Activated CD8-positive, alpha-beta T cell treated with anti-CD3 and anti-CD28 coated beads for 36 hours (primary cell): Measurements from ENCODE around the gene HAUS3. TPM values are rescaled to one million over a fixed set of nuclear protein-coding genes. Genes with fewer than 3 reads are reported as not detected.

Experiments
- ATAC-seq: fragments of 200-7000 bp; cut with Tn5 transposase; one replicate; pipeline ENCODE4 v1.10.0; 2021; ENCODE audit warnings: mild to moderate bottlenecking, moderate library complexity
- CTCF ChIA-PET: fragments of 350-600 bp; sonication (Branson Sonifier 250); formaldehyde crosslinking; loops from one replicate; lab custom pipeline; 2021; ENCODE audit warnings: antibody characterized with exemption; lab: Charles Lee
- POLR2A ChIA-PET: fragments of 350-600 bp; sonication (Branson Sonifier 250); formaldehyde crosslinking; loops from one replicate; lab custom pipeline; 2021; ENCODE audit warnings: antibody characterized with exemption; lab: Charles Lee
- DNase-seq: peaks from one replicate; pipeline ENCODE4 v3.0.0-alpha.2; 2020
- H3K27ac Mint-ChIP-seq: one replicate; pipeline ENCODE4 v1.8.0; 2021; ENCODE audit warnings: mild to moderate bottlenecking, mixed read lengths
- H3K27me3 Mint-ChIP-seq: one replicate; pipeline ENCODE4 v1.8.0; 2021; ENCODE audit warnings: mixed read lengths
- H3K36me3 Mint-ChIP-seq: one replicate; pipeline ENCODE4 v1.8.0; 2021; ENCODE audit warnings: low read depth, mixed read lengths
- H3K4me1 Mint-ChIP-seq: one replicate; pipeline ENCODE4 v1.8.0; 2021; ENCODE audit warnings: low read depth, mixed read lengths
- H3K4me3 Mint-ChIP-seq: one replicate; pipeline ENCODE4 v1.8.0; 2021; ENCODE audit warnings: mild to moderate bottlenecking, moderate library complexity, mixed read lengths
- H3K9me3 Mint-ChIP-seq: one replicate; pipeline ENCODE4 v1.8.0; 2021; ENCODE audit warnings: mixed read lengths
- intact Hi-C: fragments of 100-400 bp; cut with micrococcal nuclease; formaldehyde crosslinking; loops from one replicate; pipeline ENCODE4 v1.10.0; 2022
- total RNA-seq, 2 experiments: library from RNA; stranded (reverse); gene quantifications; one replicate each; pipeline ENCODE4 v1.2.3, GENCODE V29; 2021
- TF ChIP-seq, protein P1 (sequence below): fragments of 200-600 bp; IDR thresholded peaks from one replicate; pipeline ENCODE4 v1.8.0; 2022; ENCODE audit warnings: antibody characterized with exemption, mild to moderate bottlenecking

Gene HAUS3
- total RNA-seq, 2 experiments from 2014 or later, result 18.4 to 19.5 TPM

DNA sequence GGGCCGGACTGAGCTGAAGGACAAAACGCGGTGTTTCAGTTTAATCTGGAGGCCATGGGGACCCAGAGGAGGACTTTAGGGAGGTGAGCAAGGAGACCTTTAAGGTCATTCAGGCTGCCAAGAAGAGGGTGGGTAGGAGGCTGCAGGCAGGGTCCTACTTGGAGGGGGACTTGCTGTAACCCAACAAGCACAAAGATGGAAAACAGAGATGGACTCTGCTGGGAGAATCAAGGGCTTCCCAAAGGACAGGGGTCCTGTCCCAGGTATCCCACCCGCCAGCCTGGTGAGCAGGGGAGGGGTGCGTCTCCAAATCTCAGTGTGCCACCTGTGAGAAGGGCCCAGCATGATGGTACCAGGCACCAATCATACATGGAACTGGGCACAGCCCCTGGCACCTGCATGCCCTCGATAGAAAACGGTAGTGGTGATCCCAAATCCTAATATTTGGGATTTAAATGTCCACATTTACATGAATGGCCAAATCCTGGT is 3.9 kb upstream of the HAUS3 start:
- intact Hi-C loops, result no loop called here
- Mint-ChIP-seq H3K27ac (peak overlapping the region; percentile 44), H3K4me1 (peaks cover 21% of the 10 kb centered on the region), H3K9me3 (no peaks in the 10 kb centered on the region), H3K36me3 (no peaks in the 10 kb centered on the region), H3K4me3 (no peak overlapping the region), H3K27me3 (no peaks in the 10 kb centered on the region)
- TF ChIP-seq, protein P1, sequence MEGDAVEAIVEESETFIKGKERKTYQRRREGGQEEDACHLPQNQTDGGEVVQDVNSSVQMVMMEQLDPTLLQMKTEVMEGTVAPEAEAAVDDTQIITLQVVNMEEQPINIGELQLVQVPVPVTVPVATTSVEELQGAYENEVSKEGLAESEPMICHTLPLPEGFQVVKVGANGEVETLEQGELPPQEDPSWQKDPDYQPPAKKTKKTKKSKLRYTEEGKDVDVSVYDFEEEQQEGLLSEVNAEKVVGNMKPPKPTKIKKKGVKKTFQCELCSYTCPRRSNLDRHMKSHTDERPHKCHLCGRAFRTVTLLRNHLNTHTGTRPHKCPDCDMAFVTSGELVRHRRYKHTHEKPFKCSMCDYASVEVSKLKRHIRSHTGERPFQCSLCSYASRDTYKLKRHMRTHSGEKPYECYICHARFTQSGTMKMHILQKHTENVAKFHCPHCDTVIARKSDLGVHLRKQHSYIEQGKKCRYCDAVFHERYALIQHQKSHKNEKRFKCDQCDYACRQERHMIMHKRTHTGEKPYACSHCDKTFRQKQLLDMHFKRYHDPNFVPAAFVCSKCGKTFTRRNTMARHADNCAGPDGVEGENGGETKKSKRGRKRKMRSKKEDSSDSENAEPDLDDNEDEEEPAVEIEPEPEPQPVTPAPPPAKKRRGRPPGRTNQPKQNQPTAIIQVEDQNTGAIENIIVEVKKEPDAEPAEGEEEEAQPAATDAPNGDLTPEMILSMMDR, result no peak
- ChIA-PET CTCF (no interaction called here), POLR2A (interaction anchor here (0.6 kb wide), 1 partner anchor 185 kb away, joined by 3 read pairs; no protein-coding TSS in a partner anchor)
- ATAC-seq, result no peak
- DNase-seq, result no peak

DNA sequence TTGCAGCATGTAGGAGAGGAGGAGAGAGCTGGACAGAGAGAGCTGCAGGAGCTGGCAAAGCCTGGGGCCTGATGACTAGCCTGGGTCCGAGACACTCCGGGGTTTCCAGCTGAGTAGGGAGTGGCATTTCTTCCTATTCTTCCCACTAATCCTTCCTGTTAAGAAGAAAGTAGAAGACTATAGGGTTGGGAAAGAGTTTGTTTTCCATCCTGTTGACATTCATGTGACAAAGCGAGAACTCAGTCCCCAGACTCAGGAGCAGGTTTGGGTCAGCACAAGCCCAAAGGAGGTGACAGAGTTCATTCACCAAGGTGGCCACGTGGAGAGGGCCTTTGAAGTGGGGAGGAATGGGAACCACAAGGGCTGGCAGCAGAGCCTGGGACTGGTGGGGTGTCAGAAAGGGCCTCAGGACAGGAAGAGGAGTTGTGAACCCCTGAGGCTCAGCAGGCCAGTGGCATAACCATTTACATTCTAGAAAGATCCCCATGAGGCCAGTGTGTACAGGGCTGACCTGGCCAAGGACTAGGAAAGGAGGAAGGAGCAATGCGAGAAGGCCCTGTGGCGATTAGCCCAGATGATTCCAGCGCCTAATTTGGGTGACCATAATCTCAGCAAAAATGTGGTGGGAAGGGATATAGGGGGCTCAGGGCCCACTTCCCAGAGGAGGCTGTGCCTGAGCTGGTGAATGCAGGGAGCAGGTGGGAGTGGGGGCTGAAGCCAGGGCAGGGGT is 3.3 kb upstream of the HAUS3 start:
- Mint-ChIP-seq H3K27me3 (no peaks in the 10 kb centered on the region), H3K9me3 (no peaks in the 10 kb centered on the region), H3K4me3 (no peak overlapping the region), H3K4me1 (peaks cover 27% of the 10 kb centered on the region), H3K27ac (peak overlapping the region; percentile 44), H3K36me3 (peaks cover 6% of the 10 kb centered on the region)
- DNase-seq (no peak), ATAC-seq (no peak)
- ChIA-PET POLR2A (interaction anchor here (1.1 kb wide), 1 partner anchor 15 kb away, joined by 3 read pairs; no protein-coding TSS in a partner anchor), CTCF (no interaction called here)
- TF ChIP-seq, protein P1, result no peak
- intact Hi-C loops, result no loop called here

DNA sequence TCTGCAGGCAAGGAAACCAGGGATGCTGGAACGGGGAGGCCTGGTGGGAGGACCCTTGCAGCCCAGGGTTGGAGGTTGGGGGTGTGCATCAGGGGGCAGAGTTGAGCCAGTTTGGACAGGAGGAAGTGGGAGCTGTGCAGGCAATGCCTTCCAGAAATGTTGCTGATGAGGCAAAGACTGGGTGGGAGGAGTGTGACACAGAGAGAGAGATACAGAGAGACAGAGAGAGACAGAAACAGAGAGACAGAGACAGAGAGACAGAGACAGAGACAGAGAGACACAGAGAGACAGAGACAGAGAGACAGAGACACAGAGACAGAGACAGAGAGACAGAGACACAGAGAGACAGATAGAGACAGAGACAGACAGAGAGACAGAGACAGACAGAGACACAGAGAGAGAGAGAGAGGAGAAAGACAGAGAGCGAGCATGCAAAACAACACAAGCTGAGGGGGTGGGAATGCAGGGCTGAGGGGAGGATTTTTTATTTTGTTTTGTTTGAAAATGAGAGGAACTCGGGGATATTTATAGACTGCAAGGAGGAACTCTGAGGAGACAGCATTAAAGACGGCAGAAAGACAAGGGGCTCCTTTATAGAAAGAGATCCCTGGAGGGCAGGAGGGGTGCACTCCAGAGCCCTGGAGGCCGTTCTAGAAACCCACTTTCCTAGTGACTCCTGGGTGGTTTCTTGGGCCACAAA is 1.9 kb upstream of the HAUS3 start:
- TF ChIP-seq, protein P1, result no peak
- Mint-ChIP-seq H3K4me1 (peaks cover 38% of the 10 kb centered on the region), H3K36me3 (peaks cover 16% of the 10 kb centered on the region), H3K9me3 (no peaks in the 10 kb centered on the region), H3K27me3 (no peaks in the 10 kb centered on the region), H3K4me3 (no peak overlapping the region), H3K27ac (peak overlapping the region; percentile 52)
- intact Hi-C loops, result loop anchor here (5.0 kb wide), 1 partner anchor 168 kb away; no protein-coding TSS in a partner anchor
- ChIA-PET POLR2A (no interaction called here), CTCF (no interaction called here)
- DNase-seq (peak; percentile 45), ATAC-seq (no peak)

DNA sequence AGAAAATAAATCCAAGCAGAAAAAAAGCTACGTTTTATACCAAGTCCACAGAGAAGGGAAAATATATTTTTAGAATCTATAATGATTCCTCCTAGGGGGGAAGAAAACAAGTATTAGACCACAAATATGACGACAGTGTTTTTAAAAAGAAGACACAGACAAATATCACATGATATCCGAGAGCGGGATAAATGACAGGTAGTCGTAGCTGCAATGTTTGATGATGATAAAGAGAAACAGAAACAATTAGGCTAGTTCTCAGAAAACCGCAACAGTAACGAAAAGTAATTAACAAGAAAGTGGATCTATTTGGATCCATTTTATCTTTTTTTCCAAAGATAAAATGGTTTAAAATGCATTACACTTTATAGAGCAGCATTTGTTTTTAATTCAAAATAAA is 918 bp downstream of the HAUS3 start:
- intact Hi-C loops, result loop anchor here (5.0 kb wide), 1 partner anchor 171 kb away; no protein-coding TSS in a partner anchor
- Mint-ChIP-seq H3K9me3 (no peaks in the 10 kb centered on the region), H3K27me3 (no peaks in the 10 kb centered on the region), H3K27ac (peak overlapping the region; percentile 88), H3K36me3 (peaks cover 31% of the 10 kb centered on the region), H3K4me1 (peaks cover 55% of the 10 kb centered on the region), H3K4me3 (peak overlapping the region; percentile 83)
- ChIA-PET CTCF (interaction anchor here (0.6 to 2.3 kb wide), 12 partner anchors 17 to 228 kb away, joined by 3 to 15 read pairs (median 4); partner anchors contain the start of genes CFAP99, RNF4 and ZFYVE28), POLR2A (interaction anchor here (0.6 to 3.0 kb wide), 8 partner anchors 10 to 242 kb away, joined by 3 to 17 read pairs (median 4); partner anchors contain the start of genes NELFA and RNF4)
- no peak for ATAC-seq
- DNase-seq, result no peak
- TF ChIP-seq, protein P1, result no peak
